Activated naive CD8-positive, alpha-beta T cell treated with anti-CD3 and anti-CD28 coated beads, Interleukin-2, amount 50 U/mL, for 24 hours (primary cell): ENCODE data around the gene CSF3.
A peak's percentile ranks its signal among the peaks of the same experiment; 100 is the strongest.

Source experiments
- ATAC-seq: fragments of 150-1000 bp; cut with Tn5 transposase; one replicate; pipeline ENCODE4 v1.10.0; 2021
- DNase-seq: peaks from one replicate; pipeline ENCODE4 v3.0.0; 2021
- H3K27ac Mint-ChIP-seq: one replicate; pipeline ENCODE4 v1.8.0; 2021; ENCODE audit warnings: mild to moderate bottlenecking, mixed read lengths
- H3K27me3 Mint-ChIP-seq: one replicate; pipeline ENCODE4 v1.8.0; 2021; ENCODE audit warnings: mixed read lengths
- H3K36me3 Mint-ChIP-seq: one replicate; pipeline ENCODE4 v1.8.0; 2021; ENCODE audit warnings: low read depth, mixed read lengths
- H3K4me1 Mint-ChIP-seq: one replicate; pipeline ENCODE4 v1.8.0; 2021; ENCODE audit warnings: mixed read lengths
- H3K4me3 Mint-ChIP-seq: one replicate; pipeline ENCODE4 v1.8.0; 2021; ENCODE audit warnings: mild to moderate bottlenecking, moderate library complexity, mixed read lengths
- H3K9me3 Mint-ChIP-seq: one replicate; pipeline ENCODE4 v1.8.0; 2021; ENCODE audit warnings: mixed read lengths

Gene CSF3

GRCh38 chr17:40025559-40025958 is 10.3 kb downstream of the CSF3 start:
- Mint-ChIP-seq H3K4me3 (no peak overlapping the region), H3K36me3 (peaks cover 44% of the 10 kb centered on the region), H3K27me3 (no peaks in the 10 kb centered on the region), H3K4me1 (peaks cover 16% of the 10 kb centered on the region), H3K9me3 (no peaks in the 10 kb centered on the region), H3K27ac (no peak overlapping the region)
- ATAC-seq (no peak), DNase-seq (no peak)

GRCh38 chr17:40025991-40026815 is 11.0 kb downstream of the CSF3 start:
- H3K4me3 Mint-ChIP-seq: no peak overlapping the region
- DNase-seq (no peak), ATAC-seq (no peak)
- peaks cover 16% of the 10 kb centered on the region for H3K4me1 Mint-ChIP-seq
- H3K36me3 Mint-ChIP-seq: peaks cover 40% of the 10 kb centered on the region
- no peaks in the 10 kb centered on the region for H3K9me3 Mint-ChIP-seq
- no peak overlapping the region for H3K27ac Mint-ChIP-seq
- no peaks in the 10 kb centered on the region for H3K27me3 Mint-ChIP-seq

- ATAC-seq: peak; percentile 90
- Mint-ChIP-seq H3K9me3 (no peaks in the 10 kb centered on the region), H3K27ac (no peak overlapping the region), H3K4me3 (no peak overlapping the region), H3K36me3 (peaks cover 42% of the 10 kb centered on the region), H3K4me1 (peaks cover 16% of the 10 kb centered on the region), H3K27me3 (no peaks in the 10 kb centered on the region)
- peak; percentile 73 for DNase-seq
Observed at GRCh38 chr17:40026816-40027613, 11.8 kb downstream of the CSF3 start.

DNA sequence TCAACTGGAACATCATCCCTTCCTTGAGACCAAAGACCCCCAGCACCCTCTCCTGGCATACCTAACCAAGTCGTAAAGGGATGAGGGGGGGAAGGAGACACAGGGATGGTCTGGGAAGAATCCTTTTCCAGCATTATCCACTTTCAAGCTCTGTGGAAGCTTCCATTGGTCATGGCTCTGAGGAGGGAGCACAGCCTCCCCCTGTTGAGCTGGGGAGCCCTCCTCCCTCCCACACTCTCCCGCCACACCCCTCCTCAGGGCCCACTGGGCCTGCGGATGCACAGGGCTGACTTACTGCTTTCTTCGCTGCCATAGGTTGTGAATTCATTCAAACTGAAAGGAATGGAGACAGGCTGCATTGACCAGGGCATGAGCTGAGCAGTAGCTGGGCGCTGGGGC is 12.4 kb downstream of the CSF3 start:
- H3K27me3 Mint-ChIP-seq: no peaks in the 10 kb centered on the region
- DNase-seq (no peak), ATAC-seq (no peak)
- no peak overlapping the region for H3K4me3 Mint-ChIP-seq
- no peak overlapping the region for H3K27ac Mint-ChIP-seq
- H3K36me3 Mint-ChIP-seq: peaks cover 41% of the 10 kb centered on the region
- H3K9me3 Mint-ChIP-seq: no peaks in the 10 kb centered on the region
- H3K4me1 Mint-ChIP-seq: peaks cover 16% of the 10 kb centered on the region

DNA sequence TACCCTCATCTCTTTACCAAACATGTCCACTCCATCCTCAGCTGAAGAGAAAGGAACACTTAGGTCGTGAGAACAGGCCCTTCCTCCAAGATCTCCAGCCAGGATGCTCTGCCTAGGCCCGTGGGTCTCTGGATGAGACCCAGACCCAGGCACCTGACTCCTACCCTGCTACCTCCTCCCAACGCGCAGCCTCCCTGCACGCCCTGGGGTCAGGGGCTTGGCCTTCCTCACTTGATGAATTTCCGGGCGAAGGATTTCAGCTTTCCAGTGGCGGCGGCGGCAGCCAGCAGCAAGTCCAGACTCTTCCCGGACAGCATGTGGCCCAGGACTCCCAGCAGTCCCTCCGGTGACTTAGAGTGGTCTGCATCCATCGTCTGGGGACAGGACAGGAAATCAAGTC is 13.4 kb downstream of the CSF3 start:
- Mint-ChIP-seq H3K27me3 (no peaks in the 10 kb centered on the region), H3K4me1 (peaks cover 16% of the 10 kb centered on the region), H3K27ac (no peak overlapping the region), H3K4me3 (no peak overlapping the region), H3K36me3 (peaks cover 42% of the 10 kb centered on the region), H3K9me3 (no peaks in the 10 kb centered on the region)
- ATAC-seq (no peak), DNase-seq (no peak)

DNA sequence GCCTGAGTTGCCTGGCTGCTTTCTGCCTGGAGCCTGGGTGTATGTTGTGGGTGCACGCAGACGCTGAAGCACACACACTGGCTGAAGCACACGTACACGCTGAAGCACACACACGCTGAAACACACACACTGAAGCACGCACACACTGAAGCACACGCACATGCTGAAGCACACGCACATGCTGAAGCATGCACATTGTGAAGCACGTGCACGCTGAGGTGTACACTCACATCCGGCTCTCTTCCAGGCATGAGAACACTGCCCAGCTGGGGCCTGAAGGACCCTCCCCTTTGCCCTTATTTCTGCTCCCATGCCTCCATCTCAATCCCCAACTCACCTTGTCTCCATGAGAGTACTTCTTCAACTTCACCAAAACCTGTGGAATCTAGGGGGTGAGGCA is 16.5 kb downstream of the CSF3 start:
- Mint-ChIP-seq H3K36me3 (peaks cover 24% of the 10 kb centered on the region), H3K27ac (no peak overlapping the region), H3K4me1 (peaks cover 4% of the 10 kb centered on the region), H3K27me3 (no peaks in the 10 kb centered on the region), H3K4me3 (no peak overlapping the region), H3K9me3 (no peaks in the 10 kb centered on the region)
- ATAC-seq: no peak
- no peak for DNase-seq

- no peaks in the 10 kb centered on the region for H3K27me3 Mint-ChIP-seq
- no peak overlapping the region for H3K27ac Mint-ChIP-seq
- no peaks in the 10 kb centered on the region for H3K9me3 Mint-ChIP-seq
- no peaks in the 10 kb centered on the region for H3K4me1 Mint-ChIP-seq
- ATAC-seq: no peak
- no peak overlapping the region for H3K4me3 Mint-ChIP-seq
- H3K36me3 Mint-ChIP-seq: peaks cover 24% of the 10 kb centered on the region
- no peak for DNase-seq
Observed at GRCh38 chr17:40032322-40033320, 17.4 kb downstream of the CSF3 start.

GRCh38 chr17:40033339-40033738 is 18.1 kb downstream of the CSF3 start:
- Mint-ChIP-seq H3K27me3 (no peaks in the 10 kb centered on the region), H3K4me1 (no peaks in the 10 kb centered on the region)
- no peak for ATAC-seq

GRCh38 chr17:40034426-40035161 is 19.4 kb downstream of the CSF3 start:
- H3K9me3 Mint-ChIP-seq: no peaks in the 10 kb centered on the region
- H3K36me3 Mint-ChIP-seq: peaks cover 13% of the 10 kb centered on the region
- no peaks in the 10 kb centered on the region for H3K27me3 Mint-ChIP-seq
- no peaks in the 10 kb centered on the region for H3K4me1 Mint-ChIP-seq
- no peak overlapping the region for H3K27ac Mint-ChIP-seq
- ATAC-seq (no peak), DNase-seq (no peak)
- no peak overlapping the region for H3K4me3 Mint-ChIP-seq

More at GRCh38 chr17:40033339-40033738, 18.1 kb downstream of the CSF3 start:
- Mint-ChIP-seq H3K36me3 (peaks cover 22% of the 10 kb centered on the region), H3K4me3 (no peak overlapping the region), H3K9me3 (no peaks in the 10 kb centered on the region), H3K27ac (no peak overlapping the region)
- no peak for DNase-seq

DNA sequence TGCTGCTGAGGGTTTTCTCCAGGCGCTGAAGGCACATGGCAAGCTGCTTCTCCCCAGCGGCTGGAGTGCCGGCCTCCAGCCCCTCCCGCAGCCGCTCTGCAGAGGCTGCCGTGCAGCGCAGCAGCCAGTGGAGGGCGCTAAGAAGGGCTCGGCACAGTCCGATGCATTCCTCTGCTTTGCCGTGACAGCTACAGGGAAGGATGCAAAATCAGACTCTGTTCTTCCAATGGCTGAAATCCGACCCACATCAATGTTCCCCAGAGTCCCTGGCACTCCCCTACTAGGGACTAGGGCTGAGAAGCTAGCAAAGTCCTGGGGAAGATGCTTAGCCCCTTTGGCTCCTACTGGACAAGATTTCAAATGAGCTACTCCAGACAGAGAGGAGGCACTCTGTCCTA is 19.9 kb downstream of the CSF3 start:
- H3K36me3 Mint-ChIP-seq: peaks cover 10% of the 10 kb centered on the region
- H3K9me3 Mint-ChIP-seq: no peaks in the 10 kb centered on the region
- H3K27ac Mint-ChIP-seq: no peak overlapping the region
- DNase-seq: no peak
- ATAC-seq: no peak
- no peaks in the 10 kb centered on the region for H3K4me1 Mint-ChIP-seq
- no peaks in the 10 kb centered on the region for H3K27me3 Mint-ChIP-seq
- no peak overlapping the region for H3K4me3 Mint-ChIP-seq

- no peak for DNase-seq
- Mint-ChIP-seq H3K27me3 (no peaks in the 10 kb centered on the region), H3K4me3 (no peak overlapping the region), H3K27ac (no peak overlapping the region), H3K4me1 (no peaks in the 10 kb centered on the region), H3K9me3 (no peaks in the 10 kb centered on the region), H3K36me3 (peaks cover 7% of the 10 kb centered on the region)
- no peak for ATAC-seq
Observed at GRCh38 chr17:40038882-40039513, 23.8 kb downstream of the CSF3 start.

DNA sequence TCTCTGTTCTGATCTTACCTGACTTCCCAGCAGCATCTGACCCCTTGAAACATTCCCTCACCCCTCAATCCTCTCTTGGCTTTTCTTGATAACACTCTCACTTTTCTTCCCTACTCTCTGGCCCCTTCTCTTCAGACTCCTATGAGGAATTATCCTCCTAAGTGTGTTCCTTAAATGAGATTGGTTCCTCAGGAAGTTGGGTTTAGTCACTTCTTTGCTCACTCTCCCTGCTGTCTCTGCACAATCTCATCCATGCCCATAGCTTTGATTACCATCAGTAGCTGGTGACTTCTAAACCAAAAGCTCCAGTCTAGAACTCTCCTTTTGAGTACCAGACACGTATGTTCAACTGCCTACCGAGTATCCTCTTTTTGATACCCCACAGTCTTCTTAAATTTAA is 26.0 kb downstream of the CSF3 start:
- Mint-ChIP-seq H3K27ac (peak overlapping the region; percentile 17), H3K9me3 (no peaks in the 10 kb centered on the region), H3K4me3 (no peak overlapping the region), H3K27me3 (no peaks in the 10 kb centered on the region), H3K36me3 (peaks cover 11% of the 10 kb centered on the region), H3K4me1 (no peaks in the 10 kb centered on the region)
- DNase-seq (no peak), ATAC-seq (no peak)

- no peak for DNase-seq
- H3K27me3 Mint-ChIP-seq: peaks cover 5% of the 10 kb centered on the region
- H3K9me3 Mint-ChIP-seq: no peaks in the 10 kb centered on the region
- H3K36me3 Mint-ChIP-seq: peaks cover 11% of the 10 kb centered on the region
- H3K4me3 Mint-ChIP-seq: no peak overlapping the region
- ATAC-seq: no peak
- H3K4me1 Mint-ChIP-seq: peaks cover 15% of the 10 kb centered on the region
- H3K27ac Mint-ChIP-seq: no peak overlapping the region
Observed at GRCh38 chr17:40056379-40057015, 41.3 kb downstream of the CSF3 start.
